HL-60 (cell line): ENCODE results near the gene COL16A1.

Source experiments
- CTCF ChIP-seq: IDR thresholded peaks from one replicate; pipeline ENCODE4 v1.5.1; 2011; ENCODE audit warnings: low read length, control low read depth, inconsistent platforms; ENCODE audit not compliant: insufficient read depth
- GABPA ChIP-seq: IDR thresholded peaks from 2 replicates; pipeline ENCODE4 v1.6.1; 2012; ENCODE audit warnings: low read depth
- POLR2AphosphoS5 ChIP-seq: IDR thresholded peaks from 2 replicates; pipeline ENCODE4 v1.6.1; 2012; ENCODE audit warnings: low read depth

DNA sequence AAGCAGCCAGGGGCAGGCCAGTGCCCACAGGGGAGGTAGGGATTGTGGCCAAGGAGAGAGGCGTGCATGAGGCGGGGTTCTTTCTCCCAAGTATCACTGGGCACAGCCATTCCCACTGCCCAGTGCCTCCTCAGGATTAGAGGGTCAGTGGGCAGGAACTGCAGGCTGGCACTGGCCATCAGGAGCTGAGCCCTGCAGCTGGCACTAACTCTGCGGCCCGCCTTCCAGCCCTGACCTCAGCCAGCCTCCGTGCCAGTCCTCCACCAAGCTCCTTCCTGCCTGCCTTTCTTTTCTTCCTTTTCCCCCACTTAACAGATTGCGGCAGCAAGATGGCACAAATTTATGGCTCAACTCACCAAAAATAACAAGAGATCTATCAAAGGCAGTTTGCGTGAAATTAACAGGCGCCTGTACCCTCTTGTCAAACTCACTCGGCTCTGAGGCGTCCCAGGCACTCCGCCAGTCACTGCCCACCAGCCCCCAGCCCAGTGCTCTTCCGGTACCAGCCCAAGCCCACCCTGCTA is 49.2 kb upstream of the COL16A1 start:
- TF ChIP-seq CTCF (no peak), GABPA (no peak), POLR2AphosphoS5 (no peak)
